Activated CD8-positive, alpha-beta T cell treated with anti-CD3 and anti-CD28 coated beads, Interleukin-2, amount 10 ng/mL, durations not matched to agents 7 days and 5 days (primary cell): ENCODE data around the gene SCAF1. TPM values are rescaled to one million over a fixed set of nuclear protein-coding genes. Genes with fewer than 3 reads are reported as not detected.

Experiments
- ATAC-seq: fragments of 150-1000 bp; cut with Tn5 transposase; one replicate; pipeline ENCODE4 v1.10.0; 2021; ENCODE audit warnings: moderate library complexity
- CTCF ChIA-PET: fragments of 350-600 bp; sonication (Branson Sonifier 250); formaldehyde crosslinking; loops from one replicate; lab custom pipeline; 2021; ENCODE audit warnings: antibody characterized with exemption; lab: Charles Lee
- POLR2A ChIA-PET: fragments of 350-600 bp; sonication (Branson Sonifier 250); formaldehyde crosslinking; loops from one replicate; lab custom pipeline; 2021; ENCODE audit warnings: antibody characterized with exemption; lab: Charles Lee
- DNase-seq: peaks from one replicate; pipeline ENCODE4 v3.0.0-alpha.2; 2020
- H3K27ac Mint-ChIP-seq: one replicate; pipeline ENCODE4 v1.8.0; 2021; ENCODE audit warnings: mild to moderate bottlenecking, mixed read lengths
- H3K27me3 Mint-ChIP-seq: one replicate; pipeline ENCODE4 v1.8.0; 2021; ENCODE audit warnings: low read depth, mixed read lengths
- H3K36me3 Mint-ChIP-seq: one replicate; pipeline ENCODE4 v1.8.0; 2021; ENCODE audit warnings: low read depth, mixed read lengths
- H3K4me1 Mint-ChIP-seq: one replicate; pipeline ENCODE4 v1.8.0; 2021; ENCODE audit warnings: low read depth, mixed read lengths
- H3K4me3 Mint-ChIP-seq: one replicate; pipeline ENCODE4 v1.8.0; 2021; ENCODE audit warnings: mild to moderate bottlenecking, mixed read lengths
- H3K9me3 Mint-ChIP-seq: one replicate; pipeline ENCODE4 v1.8.0; 2022; ENCODE audit warnings: mixed read lengths; ENCODE audit not compliant: insufficient read depth
- total RNA-seq, 2 experiments: library from RNA; stranded (reverse); gene quantifications; one replicate each; pipeline ENCODE4 v1.2.3, GENCODE V29; 2021

Gene SCAF1
- total RNA-seq, 2 experiments from 2014 or later, result 61.0 to 64.1 TPM

DNA sequence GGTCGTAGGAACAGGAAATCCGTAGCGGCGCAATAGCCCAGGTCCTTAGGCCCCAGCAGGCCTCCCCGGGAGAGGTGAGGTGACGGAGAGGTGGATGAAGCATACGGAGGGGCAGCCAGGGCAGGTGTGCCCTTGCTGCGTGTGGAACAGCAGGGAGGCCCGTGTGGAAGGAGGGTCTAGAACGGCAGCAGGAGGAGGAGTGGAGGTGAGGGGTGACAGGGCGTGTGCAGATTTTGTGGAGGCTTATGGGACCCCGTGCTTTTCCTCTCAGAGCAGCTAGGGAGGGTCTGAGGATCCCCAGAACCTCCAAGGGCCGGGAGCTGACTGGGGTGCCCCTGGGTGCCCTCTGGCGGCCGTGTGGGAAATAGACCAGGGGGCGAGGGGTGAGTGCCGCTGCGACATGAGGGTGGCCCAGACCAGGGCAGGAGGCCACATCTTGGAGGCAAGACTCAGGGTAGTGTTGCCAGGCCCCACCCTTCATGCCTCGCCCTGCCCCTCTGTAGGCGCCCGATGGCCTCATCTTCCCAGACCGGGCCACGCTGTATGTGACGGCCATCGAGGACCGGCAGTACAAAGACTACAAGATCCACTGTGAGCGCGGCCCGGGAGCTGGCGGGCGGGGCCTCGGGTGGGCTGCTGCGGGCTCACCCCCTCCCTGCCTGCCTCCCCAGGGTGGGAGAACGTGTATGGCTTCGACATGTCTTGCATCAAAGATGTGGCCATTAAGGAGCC is 42.4 kb downstream of the SCAF1 start:
- no peak for ATAC-seq
- DNase-seq, result no peak
- no peak overlapping the region for H3K27ac Mint-ChIP-seq
- no peaks in the 10 kb centered on the region for H3K9me3 Mint-ChIP-seq
- H3K4me3 Mint-ChIP-seq, result no peak overlapping the region
- H3K27me3 Mint-ChIP-seq, result no peaks in the 10 kb centered on the region
- peaks cover 43% of the 10 kb centered on the region for H3K36me3 Mint-ChIP-seq
- CTCF ChIA-PET, result interaction anchor here (0.6 kb wide), 1 partner anchor 10 kb away, joined by 3 read pairs; no protein-coding TSS in a partner anchor
- POLR2A ChIA-PET, result no interaction called here
- H3K4me1 Mint-ChIP-seq, result peaks cover 42% of the 10 kb centered on the region

- DNase-seq (no peak), ATAC-seq (no peak)
- H3K27ac Mint-ChIP-seq, result no peak overlapping the region
- H3K4me1 Mint-ChIP-seq, result peaks cover 41% of the 10 kb centered on the region
- peaks cover 43% of the 10 kb centered on the region for H3K36me3 Mint-ChIP-seq
- CTCF ChIA-PET, result interaction anchor here (0.6 to 1.0 kb wide), 2 partner anchors 11 to 32 kb away, joined by 3 to 4 read pairs; no protein-coding TSS in a partner anchor
- H3K4me3 Mint-ChIP-seq, result no peak overlapping the region
- H3K27me3 Mint-ChIP-seq, result no peaks in the 10 kb centered on the region
- POLR2A ChIA-PET, result no interaction called here
- H3K9me3 Mint-ChIP-seq, result no peaks in the 10 kb centered on the region
Measured at GRCh38 chr19:49684983-49685553, 43.1 kb downstream of the SCAF1 start.

DNA sequence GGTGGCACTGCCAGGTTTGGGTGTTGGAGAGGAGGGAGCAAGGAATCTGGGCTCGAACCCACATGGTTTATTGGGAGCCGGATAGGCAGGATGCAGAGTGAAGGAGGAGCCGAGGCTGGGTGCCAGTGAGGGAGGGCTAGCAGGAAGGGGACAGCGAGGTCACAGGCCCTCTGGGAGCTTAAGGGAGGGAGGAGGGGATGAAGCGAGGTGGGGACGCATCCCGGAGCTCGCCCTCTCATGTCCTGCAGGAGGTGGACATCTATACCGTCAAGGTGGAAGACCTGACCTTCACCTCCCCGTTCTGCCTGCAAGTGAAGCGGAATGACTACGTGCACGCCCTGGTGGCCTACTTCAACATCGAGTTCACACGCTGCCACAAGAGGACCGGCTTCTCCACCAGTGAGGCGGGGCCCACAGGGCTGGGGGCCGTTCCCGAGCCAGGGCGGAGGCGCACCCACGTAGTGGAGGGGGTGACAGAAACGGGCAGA is 43.9 kb downstream of the SCAF1 start:
- DNase-seq (no peak), ATAC-seq (no peak)
- ChIA-PET POLR2A (no interaction called here), CTCF (interaction anchor here (1.0 kb wide), 1 partner anchor 32 kb away, joined by 4 read pairs; no protein-coding TSS in a partner anchor)
- peaks cover 46% of the 10 kb centered on the region for H3K36me3 Mint-ChIP-seq
- H3K4me3 Mint-ChIP-seq, result no peak overlapping the region
- peaks cover 7% of the 10 kb centered on the region for H3K27me3 Mint-ChIP-seq
- peaks cover 40% of the 10 kb centered on the region for H3K4me1 Mint-ChIP-seq
- H3K9me3 Mint-ChIP-seq, result no peaks in the 10 kb centered on the region
- H3K27ac Mint-ChIP-seq, result no peak overlapping the region

GRCh38 chr19:49686503-49687088 is 44.6 kb downstream of the SCAF1 start:
- POLR2A ChIA-PET, result interaction anchor here (0.6 kb wide), 1 partner anchor 183 kb away, joined by 3 read pairs; no protein-coding TSS in a partner anchor
- Mint-ChIP-seq H3K4me3 (no peak overlapping the region), H3K4me1 (peaks cover 42% of the 10 kb centered on the region), H3K36me3 (peaks cover 43% of the 10 kb centered on the region), H3K27me3 (peaks cover 14% of the 10 kb centered on the region), H3K27ac (no peak overlapping the region), H3K9me3 (no peaks in the 10 kb centered on the region)
- ATAC-seq (no peak), DNase-seq (no peak)
- CTCF ChIA-PET, result no interaction called here

DNA sequence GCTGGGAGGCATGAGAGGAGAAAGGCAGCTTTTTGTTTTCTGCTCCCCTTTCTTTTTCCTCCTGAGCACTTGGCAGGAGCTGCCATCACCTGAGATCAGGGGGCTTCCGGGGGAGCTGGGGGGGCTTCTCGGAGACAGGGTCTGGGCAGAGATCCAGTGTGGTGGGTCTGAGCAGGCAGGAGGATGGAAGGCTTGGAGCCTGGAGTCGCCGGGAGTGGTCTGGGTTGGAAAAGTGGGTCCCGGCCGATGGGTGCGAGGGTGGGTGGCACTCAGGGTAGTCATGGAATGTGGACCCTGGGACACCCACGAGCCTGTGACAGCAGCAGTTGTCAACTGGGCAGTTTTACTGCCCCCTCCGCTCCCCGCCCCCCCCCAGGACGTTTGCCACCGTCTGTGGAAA is 45.1 kb downstream of the SCAF1 start:
- Mint-ChIP-seq H3K27ac (no peak overlapping the region), H3K4me3 (no peak overlapping the region), H3K4me1 (peaks cover 43% of the 10 kb centered on the region), H3K36me3 (peaks cover 38% of the 10 kb centered on the region), H3K9me3 (no peaks in the 10 kb centered on the region), H3K27me3 (peaks cover 15% of the 10 kb centered on the region)
- ChIA-PET CTCF (no interaction called here), POLR2A (interaction anchor here (0.6 kb wide), 1 partner anchor 182 kb away, joined by 3 read pairs; no protein-coding TSS in a partner anchor)
- ATAC-seq (no peak), DNase-seq (no peak)

GRCh38 chr19:49687566-49688316 is 45.7 kb downstream of the SCAF1 start:
- H3K4me3 Mint-ChIP-seq, result no peak overlapping the region
- ATAC-seq, result no peak
- ChIA-PET POLR2A (no interaction called here), CTCF (interaction anchor here (0.6 to 1.4 kb wide), 2 partner anchors 8 to 9 kb away, joined by 3 read pairs; no protein-coding TSS in a partner anchor)
- H3K36me3 Mint-ChIP-seq, result peaks cover 33% of the 10 kb centered on the region
- no peak overlapping the region for H3K27ac Mint-ChIP-seq
- H3K4me1 Mint-ChIP-seq, result peaks cover 41% of the 10 kb centered on the region
- H3K27me3 Mint-ChIP-seq, result peaks cover 19% of the 10 kb centered on the region
- DNase-seq, result no peak
- H3K9me3 Mint-ChIP-seq, result no peaks in the 10 kb centered on the region

DNA sequence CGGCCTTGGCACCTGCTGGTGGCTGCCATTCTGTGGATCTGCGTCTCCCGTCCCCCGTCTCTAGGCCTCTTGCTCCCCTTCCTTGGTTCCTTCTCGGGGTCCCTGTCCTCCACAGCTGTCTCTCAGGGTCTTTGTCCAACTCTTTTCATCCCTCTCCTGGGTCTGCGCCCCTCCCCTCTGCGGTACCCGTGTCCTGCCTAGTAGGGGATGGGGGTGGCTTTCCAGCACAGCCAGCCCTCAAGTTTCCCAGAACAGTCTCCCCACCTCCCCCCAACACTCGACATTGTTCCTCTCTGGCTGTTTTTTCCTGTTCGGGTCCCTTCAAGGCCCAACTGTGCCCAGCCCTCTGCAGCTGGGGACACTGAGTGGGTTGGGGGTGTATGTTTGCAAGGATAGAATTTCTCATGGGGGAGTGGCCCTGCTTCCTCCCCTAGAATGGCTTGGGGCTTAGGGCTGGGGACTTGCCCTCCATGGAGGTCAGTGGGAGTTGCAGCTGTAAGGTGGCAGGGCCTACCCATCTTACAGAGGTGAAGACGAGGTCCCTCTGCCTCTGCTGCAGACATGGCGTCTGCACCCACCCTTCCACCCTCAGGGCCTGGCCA is 46.6 kb downstream of the SCAF1 start:
- CTCF ChIA-PET, result interaction anchor here (0.6 to 1.4 kb wide), 2 partner anchors 9 to 10 kb away, joined by 3 read pairs; no protein-coding TSS in a partner anchor
- Mint-ChIP-seq H3K9me3 (no peaks in the 10 kb centered on the region), H3K27me3 (peaks cover 19% of the 10 kb centered on the region), H3K27ac (no peak overlapping the region), H3K36me3 (peaks cover 32% of the 10 kb centered on the region), H3K4me3 (no peak overlapping the region), H3K4me1 (peaks cover 41% of the 10 kb centered on the region)
- DNase-seq (no peak), ATAC-seq (no peak)
- POLR2A ChIA-PET, result no interaction called here

- ATAC-seq, result peak; percentile 19
- CTCF ChIA-PET, result interaction anchor here (0.9 to 1.4 kb wide), 3 partner anchors 11 to 110 kb away, joined by 3 to 4 read pairs (median 3); no protein-coding TSS in a partner anchor
- peaks cover 24% of the 10 kb centered on the region for H3K36me3 Mint-ChIP-seq
- DNase-seq, result peak; percentile 47
- peaks cover 21% of the 10 kb centered on the region for H3K27me3 Mint-ChIP-seq
- H3K4me3 Mint-ChIP-seq, result no peak within 1 kb of the TSS
- peaks cover 41% of the 10 kb centered on the region for H3K4me1 Mint-ChIP-seq
- no peak within 1 kb of the TSS for H3K27ac Mint-ChIP-seq
- POLR2A ChIA-PET, result no interaction called here
- H3K9me3 Mint-ChIP-seq, result no peaks in the 10 kb centered on the region
Measured at GRCh38 chr19:49689133-49690078, 47.4 kb downstream of the SCAF1 start, which contains the start of gene ADM5. TSS of gene ADM5 (plus strand) at chr19:49689594. CDS start at chr19:49689838, 244 bp downstream.

DNA sequence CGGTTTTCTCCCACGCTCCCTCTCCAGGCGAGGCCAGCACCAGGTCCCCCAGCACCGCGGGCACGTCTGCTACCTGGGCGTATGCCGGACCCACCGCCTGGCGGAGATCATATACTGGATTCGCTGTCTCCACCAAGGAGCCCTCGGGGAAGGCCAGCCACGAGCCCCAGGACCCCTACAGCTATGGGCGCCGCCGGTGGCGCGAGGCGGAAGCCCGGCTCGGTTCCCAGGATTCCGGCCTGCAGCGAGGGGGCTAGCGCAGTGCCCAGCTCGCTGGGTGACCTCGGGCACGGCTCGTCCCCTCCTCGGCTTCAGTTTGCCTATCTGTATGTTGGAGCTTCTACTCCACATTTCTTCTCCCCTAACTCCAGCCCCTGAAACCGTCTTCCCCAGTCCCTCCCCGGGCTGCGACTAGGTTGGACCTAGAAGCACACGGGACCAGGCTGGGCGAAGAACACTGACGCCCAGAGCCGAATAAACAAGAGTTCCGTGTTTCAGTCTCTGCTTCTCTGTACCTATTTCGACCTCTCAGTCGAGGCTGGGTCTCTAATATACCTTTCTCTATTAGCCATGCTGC is 48.2 kb downstream of the SCAF1 start:
- ATAC-seq (no peak), DNase-seq (no peak)
- CTCF ChIA-PET, result interaction anchor here (0.9 to 1.9 kb wide), 3 partner anchors 9 to 110 kb away, joined by 3 to 7 read pairs (median 4); no protein-coding TSS in a partner anchor
- POLR2A ChIA-PET, result no interaction called here
- Mint-ChIP-seq H3K4me3 (peak overlapping the region; percentile 55), H3K27ac (peak overlapping the region; percentile 31), H3K9me3 (no peaks in the 10 kb centered on the region), H3K27me3 (peaks cover 21% of the 10 kb centered on the region), H3K36me3 (peaks cover 23% of the 10 kb centered on the region), H3K4me1 (peaks cover 41% of the 10 kb centered on the region)
